ENCODE data around the gene SH3GL1.

DNA sequence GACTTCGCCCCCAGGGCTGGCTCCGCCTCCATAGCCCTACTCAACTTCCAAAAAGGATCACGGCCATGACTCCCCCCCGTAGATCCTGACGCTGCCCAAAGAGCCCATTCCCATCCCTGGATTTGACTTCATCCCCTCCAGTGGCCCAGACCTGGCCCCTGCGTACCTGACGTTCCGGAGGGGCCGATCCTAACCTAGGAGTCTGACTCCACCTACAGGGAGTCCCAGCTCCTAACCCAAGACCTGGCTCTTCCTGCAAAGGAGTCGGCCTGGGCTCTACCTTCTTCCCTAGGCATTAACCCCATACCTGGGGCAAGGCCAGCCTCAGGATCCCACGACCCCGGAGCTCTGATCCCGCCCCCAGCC is 72.5 kb downstream of the SH3GL1 start:
- TF ChIP-seq POLR2A (IDR thresholded peaks at IDR 0.05; ENCODE audit: low read depth, low read length) (no peak), POLR2AphosphoS5 (IDR thresholded peaks at IDR 0.05; ENCODE audit: low read depth, low read length) (no peak)
